WTC11 (cell line): Measurements from ENCODE around the gene GLRX2. TPM values are rescaled to one million over a fixed set of nuclear protein-coding genes. Genes with fewer than 3 reads are reported as not detected.
A peak's percentile ranks its signal among the peaks of the same experiment; 100 is the strongest.

Experiments
- ATF1 ChIP-seq: sonication (generic); formaldehyde crosslinking; IDR thresholded peaks from 2 replicates; pipeline ENCODE4 v1.8.1; 2023; ENCODE audit warnings: mild to moderate bottlenecking, moderate library complexity, missing genetic modification reagents
- ATF6 ChIP-seq: sonication (generic); formaldehyde crosslinking; IDR thresholded peaks from 2 replicates; pipeline ENCODE4 v1.8.1; 2023; ENCODE audit warnings: mild to moderate bottlenecking, missing genetic modification reagents
- E2F1 ChIP-seq: sonication (generic); formaldehyde crosslinking; IDR thresholded peaks from 2 replicates; pipeline ENCODE4 v1.8.0; 2022; ENCODE audit warnings: mild to moderate bottlenecking, missing genetic modification reagents
- ELF4 ChIP-seq: sonication (generic); formaldehyde crosslinking; IDR thresholded peaks from 2 replicates; pipeline ENCODE4 v1.8.1; 2022; ENCODE audit warnings: low read depth, mild to moderate bottlenecking, moderate library complexity, missing genetic modification reagents
- ERG ChIP-seq: fragments of 250-450 bp; sonication (Bioruptor Pico); IDR thresholded peaks from 2 replicates; pipeline ENCODE4 v1.8.0; 2021; ENCODE audit warnings: mild to moderate bottlenecking
- FOXJ3 ChIP-seq: sonication (generic); formaldehyde crosslinking; IDR thresholded peaks from 2 replicates; pipeline ENCODE4 v1.9.0; 2021; ENCODE audit warnings: missing genetic modification reagents, mild to moderate bottlenecking, borderline replicate concordance
- FOXK1 ChIP-seq: sonication (generic); formaldehyde crosslinking; IDR thresholded peaks from 2 replicates; pipeline ENCODE4 v1.8.0; 2022; ENCODE audit warnings: mild to moderate bottlenecking, moderate library complexity, missing genetic modification reagents
- FOXP1 ChIP-seq: sonication (generic); formaldehyde crosslinking; IDR thresholded peaks from 2 replicates; pipeline ENCODE4 v1.8.0; 2022; ENCODE audit warnings: missing genetic modification reagents, mild to moderate bottlenecking, moderate library complexity, borderline replicate concordance
- GABPB1 ChIP-seq: sonication (generic); formaldehyde crosslinking; IDR thresholded peaks from 2 replicates; pipeline ENCODE4 v1.8.1; 2023; ENCODE audit warnings: mild to moderate bottlenecking, missing genetic modification reagents
- HMGXB4 ChIP-seq: sonication (generic); formaldehyde crosslinking; IDR thresholded peaks from 2 replicates; pipeline ENCODE4 v1.8.1; 2023; ENCODE audit warnings: mild to moderate bottlenecking, moderate library complexity, missing genetic modification reagents
- IRF2 ChIP-seq: sonication (generic); formaldehyde crosslinking; IDR thresholded peaks from 2 replicates; pipeline ENCODE4 v1.8.0; 2022; ENCODE audit warnings: low read depth, missing genetic modification reagents, borderline replicate concordance
- KAT7 ChIP-seq: sonication (generic); formaldehyde crosslinking; IDR thresholded peaks from 2 replicates; pipeline ENCODE4 v1.8.1; 2023; ENCODE audit warnings: missing genetic modification reagents, mild to moderate bottlenecking, borderline replicate concordance
- NFE2L1 ChIP-seq: sonication (generic); formaldehyde crosslinking; IDR thresholded peaks from 2 replicates; pipeline ENCODE4 v1.8.1; 2023; ENCODE audit warnings: missing genetic modification reagents
- NR1H2 ChIP-seq: sonication (generic); formaldehyde crosslinking; IDR thresholded peaks from 2 replicates; pipeline ENCODE4 v1.9.0; 2021; ENCODE audit warnings: mild to moderate bottlenecking, moderate library complexity, missing genetic modification reagents
- NR2C2 ChIP-seq: sonication (generic); formaldehyde crosslinking; IDR thresholded peaks from 2 replicates; pipeline ENCODE4 v1.8.0; 2022; ENCODE audit warnings: mild to moderate bottlenecking, missing genetic modification reagents
- SMAD3 ChIP-seq: sonication (generic); formaldehyde crosslinking; IDR thresholded peaks from 2 replicates; pipeline ENCODE4 v1.8.0; 2022; ENCODE audit warnings: missing genetic modification reagents, mild to moderate bottlenecking, borderline replicate concordance
- SMAD4 ChIP-seq: sonication (generic); formaldehyde crosslinking; IDR thresholded peaks from 2 replicates; pipeline ENCODE4 v1.8.0; 2022; ENCODE audit warnings: mild to moderate bottlenecking, missing genetic modification reagents
- TEAD1 ChIP-seq: sonication (generic); formaldehyde crosslinking; IDR thresholded peaks from 2 replicates; pipeline ENCODE4 v1.8.0; 2022; ENCODE audit warnings: mild to moderate bottlenecking, missing genetic modification reagents
- ZBTB21 ChIP-seq: sonication (generic); formaldehyde crosslinking; IDR thresholded peaks from 2 replicates; pipeline ENCODE4 v1.8.1; 2023; ENCODE audit warnings: mild to moderate bottlenecking, missing genetic modification reagents, borderline replicate concordance
- ZBTB43 ChIP-seq: sonication (generic); formaldehyde crosslinking; IDR thresholded peaks from 2 replicates; pipeline ENCODE4 v1.8.1; 2023; ENCODE audit warnings: mild to moderate bottlenecking, missing genetic modification reagents
- ZMAT4 ChIP-seq: fragments of 250-450 bp; sonication (Bioruptor Pico); IDR thresholded peaks from 2 replicates; pipeline ENCODE4 v1.9.0; 2021; ENCODE audit warnings: mild to moderate bottlenecking
- ZNF219 ChIP-seq: sonication (generic); formaldehyde crosslinking; IDR thresholded peaks from 2 replicates; pipeline ENCODE4 v1.8.0; 2023; ENCODE audit warnings: missing genetic modification reagents, mild to moderate bottlenecking, borderline replicate concordance
- ZNF671 ChIP-seq: fragments of 250-450 bp; sonication (Bioruptor Pico); IDR thresholded peaks from 2 replicates; pipeline ENCODE4 v1.8.0; 2021; ENCODE audit warnings: mild to moderate bottlenecking
- total RNA-seq: library from RNA; stranded (reverse); gene quantifications from 3 replicates; pipeline ENCODE4 v1.2.3, GENCODE V29; 2021
- TF ChIP-seq, protein P1 (sequence below): sonication (generic); formaldehyde crosslinking; IDR thresholded peaks from 2 replicates; pipeline ENCODE4 v1.8.0; 2023; ENCODE audit warnings: mild to moderate bottlenecking, missing genetic modification reagents
- TF ChIP-seq, protein P2 (sequence below): fragments of 200-600 bp; IDR thresholded peaks from 2 replicates; pipeline ENCODE4 v1.8.0; 2022; ENCODE audit warnings: antibody characterized with exemption

Gene GLRX2
- total RNA-seq, 1 experiment from 2014 or later, result 8.4 TPM

DNA sequence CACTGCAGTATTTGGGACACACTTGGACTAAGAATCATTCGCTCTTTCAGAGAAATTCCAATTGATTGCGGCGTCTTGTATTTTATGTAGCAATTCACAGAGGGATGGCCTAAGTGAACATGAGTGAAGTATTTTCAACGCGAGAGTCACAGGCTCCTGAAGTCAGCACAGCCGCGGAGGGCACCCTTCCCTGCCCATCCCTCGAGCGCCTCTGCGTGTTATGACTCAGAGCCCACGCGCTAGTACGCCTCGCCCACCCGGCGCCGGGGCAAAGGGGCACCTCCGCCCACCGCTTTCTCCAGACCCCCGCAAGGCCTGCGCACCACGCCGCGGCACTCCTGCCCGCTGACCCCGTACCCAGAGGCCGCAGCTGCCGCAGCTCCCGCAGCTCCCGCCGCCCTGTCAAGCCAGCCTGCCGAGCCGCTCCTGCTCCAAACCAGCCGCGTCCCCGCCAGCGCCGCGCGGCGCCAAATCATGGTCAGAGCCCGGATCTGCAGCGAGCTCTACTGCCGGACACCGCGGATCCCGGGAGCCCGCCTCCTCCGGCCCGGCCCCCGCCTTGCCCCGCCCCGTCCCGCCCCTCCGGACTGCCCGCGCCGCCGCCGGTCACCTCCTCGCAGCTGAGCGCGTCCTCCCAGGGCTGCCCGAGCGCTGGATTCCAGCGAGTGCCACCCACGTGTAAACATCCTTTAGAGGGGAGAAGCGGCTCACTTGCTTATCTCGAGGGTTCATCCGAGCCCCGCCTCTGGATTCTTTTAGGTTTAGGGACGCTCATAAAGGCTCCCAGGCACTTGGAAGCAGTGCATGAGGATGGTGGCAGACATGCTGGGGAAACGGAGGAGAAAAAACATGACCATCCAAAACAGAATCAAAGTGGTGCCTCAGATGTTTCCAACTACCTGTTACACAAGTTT, at the start of gene GLRX2 (continued):
- TF ChIP-seq, protein P1, sequence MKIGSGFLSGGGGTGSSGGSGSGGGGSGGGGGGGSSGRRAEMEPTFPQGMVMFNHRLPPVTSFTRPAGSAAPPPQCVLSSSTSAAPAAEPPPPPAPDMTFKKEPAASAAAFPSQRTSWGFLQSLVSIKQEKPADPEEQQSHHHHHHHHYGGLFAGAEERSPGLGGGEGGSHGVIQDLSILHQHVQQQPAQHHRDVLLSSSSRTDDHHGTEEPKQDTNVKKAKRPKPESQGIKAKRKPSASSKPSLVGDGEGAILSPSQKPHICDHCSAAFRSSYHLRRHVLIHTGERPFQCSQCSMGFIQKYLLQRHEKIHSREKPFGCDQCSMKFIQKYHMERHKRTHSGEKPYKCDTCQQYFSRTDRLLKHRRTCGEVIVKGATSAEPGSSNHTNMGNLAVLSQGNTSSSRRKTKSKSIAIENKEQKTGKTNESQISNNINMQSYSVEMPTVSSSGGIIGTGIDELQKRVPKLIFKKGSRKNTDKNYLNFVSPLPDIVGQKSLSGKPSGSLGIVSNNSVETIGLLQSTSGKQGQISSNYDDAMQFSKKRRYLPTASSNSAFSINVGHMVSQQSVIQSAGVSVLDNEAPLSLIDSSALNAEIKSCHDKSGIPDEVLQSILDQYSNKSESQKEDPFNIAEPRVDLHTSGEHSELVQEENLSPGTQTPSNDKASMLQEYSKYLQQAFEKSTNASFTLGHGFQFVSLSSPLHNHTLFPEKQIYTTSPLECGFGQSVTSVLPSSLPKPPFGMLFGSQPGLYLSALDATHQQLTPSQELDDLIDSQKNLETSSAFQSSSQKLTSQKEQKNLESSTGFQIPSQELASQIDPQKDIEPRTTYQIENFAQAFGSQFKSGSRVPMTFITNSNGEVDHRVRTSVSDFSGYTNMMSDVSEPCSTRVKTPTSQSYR (CRISPR knock-in tag), result no peak
- TF ChIP-seq HMGXB4 (CRISPR knock-in tag) (peak; percentile 24; the same call in 1 of the 2 replicates), SMAD4 (CRISPR knock-in tag) (no peak), ZNF219 (CRISPR knock-in tag) (0 out of 2 replicates have a peak, but pooled peaks have one; percentile 32), ERG (CRISPR knock-in tag) (no peak), ZBTB43 (CRISPR knock-in tag) (0 out of 2 replicates have a peak, but pooled peaks have one; percentile 64), FOXP1 (CRISPR knock-in tag) (peak; percentile 63), GABPB1 (CRISPR knock-in tag) (peak; percentile 43; the same call in 1 of the 2 replicates), FOXJ3 (CRISPR knock-in tag) (no peak), NFE2L1 (CRISPR knock-in tag) (no peak; the same call in 1 of the 2 replicates), ATF1 (no peak), FOXK1 (CRISPR knock-in tag) (no peak), E2F1 (CRISPR knock-in tag) (no peak), KAT7 (CRISPR knock-in tag) (no peak), ELF4 (CRISPR knock-in tag) (no peak), ZMAT4 (no peak), ZNF671 (CRISPR knock-in tag) (no peak), IRF2 (CRISPR knock-in tag) (no peak), NR2C2 (CRISPR knock-in tag) (no peak), TEAD1 (CRISPR knock-in tag) (peak; percentile 64), ZBTB21 (no peak), NR1H2 (no peak), ATF6 (CRISPR knock-in tag) (no peak), SMAD3 (CRISPR knock-in tag) (no peak)
- TF ChIP-seq, protein P2, sequence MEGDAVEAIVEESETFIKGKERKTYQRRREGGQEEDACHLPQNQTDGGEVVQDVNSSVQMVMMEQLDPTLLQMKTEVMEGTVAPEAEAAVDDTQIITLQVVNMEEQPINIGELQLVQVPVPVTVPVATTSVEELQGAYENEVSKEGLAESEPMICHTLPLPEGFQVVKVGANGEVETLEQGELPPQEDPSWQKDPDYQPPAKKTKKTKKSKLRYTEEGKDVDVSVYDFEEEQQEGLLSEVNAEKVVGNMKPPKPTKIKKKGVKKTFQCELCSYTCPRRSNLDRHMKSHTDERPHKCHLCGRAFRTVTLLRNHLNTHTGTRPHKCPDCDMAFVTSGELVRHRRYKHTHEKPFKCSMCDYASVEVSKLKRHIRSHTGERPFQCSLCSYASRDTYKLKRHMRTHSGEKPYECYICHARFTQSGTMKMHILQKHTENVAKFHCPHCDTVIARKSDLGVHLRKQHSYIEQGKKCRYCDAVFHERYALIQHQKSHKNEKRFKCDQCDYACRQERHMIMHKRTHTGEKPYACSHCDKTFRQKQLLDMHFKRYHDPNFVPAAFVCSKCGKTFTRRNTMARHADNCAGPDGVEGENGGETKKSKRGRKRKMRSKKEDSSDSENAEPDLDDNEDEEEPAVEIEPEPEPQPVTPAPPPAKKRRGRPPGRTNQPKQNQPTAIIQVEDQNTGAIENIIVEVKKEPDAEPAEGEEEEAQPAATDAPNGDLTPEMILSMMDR, result no peak
